Measurements from ENCODE around the gene ALDH1A2.

Gene ALDH1A2

DNA sequence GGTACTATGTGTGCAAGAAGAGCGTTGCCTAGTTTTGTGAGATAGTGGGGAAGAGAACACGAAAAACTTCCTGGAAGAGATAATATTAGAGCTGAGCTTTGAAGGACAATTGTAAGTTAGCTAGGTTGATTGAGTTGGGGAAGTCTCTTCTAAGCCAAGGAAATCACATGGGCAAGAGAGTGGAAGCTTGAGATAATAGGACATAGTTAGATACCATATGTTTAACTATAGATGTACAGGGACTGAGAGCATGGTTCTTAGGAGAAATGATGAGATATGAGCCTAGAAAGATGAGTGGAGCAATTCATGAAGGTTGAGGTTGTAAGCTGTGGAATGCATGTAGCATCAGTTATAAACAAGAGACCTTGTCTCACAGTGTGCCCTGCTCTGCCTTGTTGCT is 42.6 kb upstream of the ALDH1A2 start:
- no peak for TF ChIP-seq CTCF (IDR thresholded peaks at IDR 0.05; ENCODE audit: low read depth, low read length, missing control alignments)
- no peak overlapping the region for H3K4me3 ChIP-seq (replicated peaks; ENCODE audit: low read depth, low read length)
- DNase-seq (ENCODE audit: extremely low read depth, low read depth), result no peak

DNA sequence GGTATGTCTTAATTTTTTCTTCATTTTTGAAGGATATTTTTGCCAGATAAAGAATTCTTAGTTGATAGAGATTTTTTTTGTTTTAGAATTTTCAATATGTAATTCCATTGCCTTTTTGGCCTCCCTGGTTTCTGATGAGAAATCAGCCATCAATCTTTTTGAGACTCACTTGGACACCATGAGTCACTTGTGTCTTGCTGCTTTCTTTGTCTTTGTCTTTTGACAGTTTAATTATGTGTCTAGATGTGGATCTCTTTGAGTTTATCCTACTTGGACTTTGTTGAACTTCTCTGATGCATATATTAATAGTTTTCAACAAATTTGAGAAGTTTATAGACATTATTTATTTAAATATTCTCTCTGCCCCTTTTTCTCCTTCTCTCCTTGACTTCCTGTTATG is 38.0 kb upstream of the ALDH1A2 start:
- H3K4me3 ChIP-seq (replicated peaks; ENCODE audit: low read depth, low read length), result no peak overlapping the region
- TF ChIP-seq CTCF (IDR thresholded peaks at IDR 0.05; ENCODE audit: low read depth, low read length, missing control alignments), result no peak

DNA sequence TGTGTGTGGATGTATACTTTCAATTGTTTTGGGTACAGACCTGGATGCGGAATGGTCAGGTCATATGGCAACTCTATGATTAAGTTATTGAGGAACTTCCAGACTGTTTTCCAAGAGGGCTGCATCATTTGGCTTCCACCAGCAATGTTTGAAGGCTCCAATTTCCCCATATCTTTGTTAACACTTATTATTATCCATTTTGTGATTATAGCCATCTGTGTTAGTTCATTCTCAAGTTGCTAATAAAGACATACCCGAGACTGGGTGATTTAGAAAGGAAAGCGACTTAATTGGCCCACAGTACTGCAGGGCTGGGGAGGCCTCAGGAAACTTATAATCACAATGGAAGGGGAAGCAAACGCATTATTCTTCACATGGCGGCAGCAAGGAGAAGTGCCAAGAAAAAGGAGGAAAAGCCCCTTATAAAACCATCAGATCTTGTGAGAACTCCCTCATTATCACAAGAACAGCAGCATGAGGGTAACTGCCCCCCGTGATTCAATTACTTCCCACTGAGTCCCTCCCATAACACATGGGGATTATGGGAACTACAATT is 31.1 kb upstream of the ALDH1A2 start:
- H3K4me3 ChIP-seq (replicated peaks; ENCODE audit: low read depth, low read length), result no peak overlapping the region
- no peak for DNase-seq (ENCODE audit: extremely low read depth, low read depth)
- no peak for TF ChIP-seq CTCF (IDR thresholded peaks at IDR 0.05; ENCODE audit: low read depth, low read length, missing control alignments)

More for the DNA sequence above, 38.0 kb upstream of the ALDH1A2 start:
- DNase-seq (ENCODE audit: extremely low read depth, low read depth), result no peak

DNA sequence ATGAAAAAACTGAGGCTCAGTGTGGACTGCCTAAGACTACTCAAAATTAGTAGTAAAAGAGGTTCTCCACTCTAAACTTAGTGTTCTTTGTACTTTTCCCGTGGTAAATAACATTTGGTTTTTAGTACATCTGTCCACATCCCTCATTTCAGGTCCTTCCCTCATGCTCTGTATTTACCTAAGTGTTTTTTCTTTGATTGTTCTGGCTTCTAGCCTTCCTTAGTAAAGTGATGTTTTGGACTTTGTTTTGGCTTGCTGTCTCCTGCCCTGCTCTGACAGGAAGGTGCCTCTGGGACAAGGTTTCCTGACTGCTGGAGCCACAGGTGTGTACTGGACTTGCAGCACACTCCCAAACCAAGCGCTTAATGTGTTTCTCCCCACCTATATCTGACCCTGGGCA is 29.9 kb upstream of the ALDH1A2 start:
- no peak for TF ChIP-seq CTCF (IDR thresholded peaks at IDR 0.05; ENCODE audit: low read depth, low read length, missing control alignments)
- H3K4me3 ChIP-seq (replicated peaks; ENCODE audit: low read depth, low read length), result no peak overlapping the region
- no peak for DNase-seq (ENCODE audit: extremely low read depth, low read depth)

DNA sequence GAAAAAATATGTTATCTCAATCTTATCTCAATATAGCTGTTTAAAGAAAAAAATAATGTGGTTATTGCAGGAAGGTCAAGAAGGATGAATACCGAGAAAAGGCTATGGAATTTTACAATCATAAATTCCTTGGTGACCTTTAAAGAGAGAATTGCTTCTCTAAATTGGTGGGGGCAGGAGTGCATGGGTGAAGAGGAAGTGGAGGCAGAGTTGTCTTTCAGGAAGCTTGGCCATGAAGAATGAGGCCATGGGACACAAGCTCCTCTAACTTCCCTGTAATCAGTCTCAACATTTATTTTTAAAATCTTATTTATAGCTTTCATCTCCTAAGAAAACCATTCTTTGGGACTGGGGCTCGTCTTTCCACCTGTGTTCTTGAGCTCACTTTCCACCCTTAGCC is 22.4 kb upstream of the ALDH1A2 start:
- H3K4me3 ChIP-seq (replicated peaks; ENCODE audit: low read depth, low read length), result no peak overlapping the region
- TF ChIP-seq CTCF (IDR thresholded peaks at IDR 0.05; ENCODE audit: low read depth, low read length, missing control alignments), result no peak

DNA sequence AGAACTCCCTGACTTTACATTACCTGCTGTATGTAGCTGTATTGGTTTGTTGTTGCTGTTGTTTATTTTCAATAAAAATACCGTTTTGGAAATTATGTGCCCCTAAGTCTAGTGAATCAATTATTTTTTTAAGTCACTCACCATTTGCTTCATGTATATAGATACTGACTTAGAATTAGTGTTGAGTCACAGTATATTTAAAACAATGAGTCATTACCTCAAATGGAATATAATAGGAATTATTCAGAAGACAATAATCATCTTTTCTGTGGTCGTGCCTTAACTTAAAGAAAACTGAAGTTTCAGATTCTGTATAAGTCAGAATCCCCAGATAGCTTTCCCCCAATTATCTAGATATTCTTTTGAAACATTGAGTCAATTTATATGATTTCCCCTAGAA is 21.0 kb upstream of the ALDH1A2 start:
- DNase-seq (ENCODE audit: extremely low read depth, low read depth), result no peak
- H3K4me3 ChIP-seq (replicated peaks; ENCODE audit: low read depth, low read length), result no peak overlapping the region
- TF ChIP-seq CTCF (IDR thresholded peaks at IDR 0.05; ENCODE audit: low read depth, low read length, missing control alignments), result no peak

More for the DNA sequence above, 22.4 kb upstream of the ALDH1A2 start:
- no peak for DNase-seq (ENCODE audit: extremely low read depth, low read depth)

- TF ChIP-seq CTCF (IDR thresholded peaks at IDR 0.05; ENCODE audit: low read depth, low read length, missing control alignments), result no peak
- no peak overlapping the region for H3K4me3 ChIP-seq (replicated peaks; ENCODE audit: low read depth, low read length)
- DNase-seq (ENCODE audit: extremely low read depth, low read depth), result no peak
These were observed 18.0 kb upstream of the ALDH1A2 start for GRCh38 chr15:58083526-58083925.
